ENCODE data around the gene EFNA3.

DNA sequence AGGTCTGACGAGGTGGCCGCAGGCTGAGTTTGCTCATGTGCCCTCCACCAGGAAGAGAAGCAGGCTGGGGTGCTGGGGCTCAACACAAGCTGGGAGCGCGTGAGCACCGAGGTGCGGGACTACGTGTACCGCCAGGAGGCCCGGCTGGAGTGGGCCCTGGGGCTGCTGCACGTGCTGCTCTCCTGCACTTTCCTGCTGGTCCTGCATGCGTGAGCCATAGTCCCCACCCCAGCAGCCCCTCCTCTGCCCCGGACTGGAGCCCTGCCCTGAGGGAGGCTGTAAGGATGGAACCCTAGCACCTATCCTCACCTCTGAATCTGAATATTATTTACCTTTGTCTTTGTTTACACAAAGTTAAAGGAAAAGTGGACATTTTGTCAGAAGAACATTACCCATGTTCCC lies 35.3 kb upstream of the EFNA3 start:
- TF ChIP-seq, protein P1, sequence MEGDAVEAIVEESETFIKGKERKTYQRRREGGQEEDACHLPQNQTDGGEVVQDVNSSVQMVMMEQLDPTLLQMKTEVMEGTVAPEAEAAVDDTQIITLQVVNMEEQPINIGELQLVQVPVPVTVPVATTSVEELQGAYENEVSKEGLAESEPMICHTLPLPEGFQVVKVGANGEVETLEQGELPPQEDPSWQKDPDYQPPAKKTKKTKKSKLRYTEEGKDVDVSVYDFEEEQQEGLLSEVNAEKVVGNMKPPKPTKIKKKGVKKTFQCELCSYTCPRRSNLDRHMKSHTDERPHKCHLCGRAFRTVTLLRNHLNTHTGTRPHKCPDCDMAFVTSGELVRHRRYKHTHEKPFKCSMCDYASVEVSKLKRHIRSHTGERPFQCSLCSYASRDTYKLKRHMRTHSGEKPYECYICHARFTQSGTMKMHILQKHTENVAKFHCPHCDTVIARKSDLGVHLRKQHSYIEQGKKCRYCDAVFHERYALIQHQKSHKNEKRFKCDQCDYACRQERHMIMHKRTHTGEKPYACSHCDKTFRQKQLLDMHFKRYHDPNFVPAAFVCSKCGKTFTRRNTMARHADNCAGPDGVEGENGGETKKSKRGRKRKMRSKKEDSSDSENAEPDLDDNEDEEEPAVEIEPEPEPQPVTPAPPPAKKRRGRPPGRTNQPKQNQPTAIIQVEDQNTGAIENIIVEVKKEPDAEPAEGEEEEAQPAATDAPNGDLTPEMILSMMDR (conservative IDR thresholded peaks at IDR 0.05 in 1 of 2, IDR thresholded peaks at IDR 0.05 in 1 of 2; ENCODE audit: extremely low read depth in 1 of 2, insufficient read depth in 1 of 2, low read depth in 1 of 2, low read length in 2 of 2), result no peak
- TF ChIP-seq EZH2 (IDR thresholded peaks at IDR 0.05; ENCODE audit: borderline replicate concordance, low read length), result no peak

Data from mammary epithelial cell (primary cell).